Measurements from ENCODE around the gene PIAS3. TPM values are rescaled to one million over a fixed set of nuclear protein-coding genes. Genes with fewer than 3 reads are reported as not detected.

Gene PIAS3
- total RNA-seq (2014; rRNA removed; shearing (Covaris generic)) = 14.6 and 17.5 TPM in 2 replicates

DNA sequence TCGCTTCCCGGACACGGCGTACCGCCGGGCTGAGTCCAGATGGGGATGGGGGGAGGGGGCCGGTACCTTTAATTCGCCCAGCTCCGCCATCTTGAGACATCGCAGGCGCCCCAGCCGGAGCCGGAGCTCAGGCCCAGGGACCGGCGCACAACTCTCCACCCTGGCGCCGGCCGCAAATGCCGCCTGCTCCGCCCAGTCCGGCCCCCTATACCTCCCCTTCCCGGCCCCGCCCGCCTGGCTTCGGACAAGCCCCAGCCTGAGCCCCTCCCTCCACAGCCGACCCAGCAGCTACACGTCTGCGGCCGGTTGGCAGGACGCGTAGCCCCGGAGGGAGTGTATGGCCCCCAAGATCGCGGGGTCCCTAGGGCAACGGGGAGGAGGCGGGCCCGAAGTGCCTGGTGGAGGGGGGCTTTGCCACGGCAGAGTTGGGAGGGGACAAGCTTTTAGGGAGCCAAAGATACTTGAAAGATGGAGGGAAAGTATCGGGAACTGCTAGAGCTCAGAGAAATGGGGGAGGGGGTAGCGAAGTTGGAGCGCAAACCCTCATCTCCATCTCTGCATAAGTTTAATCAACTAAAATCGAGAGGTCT, at the start of gene PIAS3:
Gene PIAS3 (minus strand): TSS at position 181 of the 590 bp plus-strand sequence. CDS start 91 bp downstream, at position 90.

DNA sequence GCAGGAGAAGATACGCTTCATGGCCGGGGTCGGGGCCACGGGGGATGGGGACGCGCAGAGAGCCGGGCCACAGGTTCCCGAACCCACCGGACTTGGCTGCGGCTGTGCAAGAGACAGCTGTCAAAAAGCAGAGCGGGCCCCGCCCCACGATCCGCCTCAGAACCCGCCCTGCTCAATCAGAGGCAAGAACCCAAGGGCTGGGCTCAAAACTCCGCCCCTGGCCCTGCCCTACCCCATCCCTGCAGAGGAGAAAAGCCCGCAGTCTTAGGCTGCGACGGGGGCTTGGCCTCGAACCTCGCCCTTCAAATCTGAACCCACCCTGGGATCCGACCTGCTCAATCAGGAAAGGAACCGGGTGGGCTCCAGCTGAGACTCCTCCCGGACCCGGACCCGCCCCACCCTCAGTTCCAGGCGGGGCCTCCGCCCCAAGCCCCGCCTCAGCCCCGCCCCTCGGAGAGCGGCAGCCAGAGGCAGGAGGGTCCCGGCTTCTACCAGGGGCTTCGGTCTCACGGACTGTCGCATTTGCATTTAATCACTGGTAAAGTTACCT, 26.9 kb upstream of the PIAS3 start, which contains the start of gene ANKRD35:
Gene ANKRD35 (minus strand): TSS at position 129 of the 550 bp plus-strand sequence. CDS start 108 bp downstream, at position 21.

DNA sequence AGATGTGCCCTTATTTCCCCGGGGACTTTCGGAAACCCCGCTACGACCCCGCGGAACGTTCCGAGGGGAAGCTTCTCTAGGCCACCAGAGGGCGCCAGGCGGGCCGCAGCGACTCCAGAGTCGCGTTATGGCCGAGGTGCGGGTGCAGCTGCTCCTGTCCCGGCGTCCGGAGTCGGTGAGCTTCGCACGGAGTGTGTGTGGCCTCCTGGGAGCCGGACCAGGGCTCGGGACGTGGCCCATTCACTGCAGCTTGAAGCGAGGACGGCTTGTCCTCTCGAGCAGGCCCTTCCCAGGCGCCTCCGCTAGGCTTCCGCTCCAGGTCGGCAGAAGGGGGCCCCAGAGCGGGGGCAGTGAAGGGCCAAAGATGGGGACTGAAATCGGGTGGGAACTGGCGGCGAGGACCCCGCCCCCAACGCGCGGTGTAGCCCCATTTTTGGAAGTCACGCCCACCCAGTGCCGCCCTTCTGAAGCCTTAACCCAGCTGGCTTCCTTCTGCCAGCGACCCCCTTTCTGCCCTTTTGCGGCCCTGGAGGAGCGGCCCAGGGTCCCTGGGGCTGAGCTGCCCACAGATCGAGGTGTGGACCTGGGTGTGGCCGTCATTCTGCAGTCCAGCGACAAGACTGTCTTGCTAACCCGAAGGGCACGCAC, 13.2 kb downstream of the PIAS3 start, which contains the start of gene NUDT17:
Gene NUDT17 (plus strand): TSS at position 117 of the 648 bp plus-strand sequence. CDS start 11 bp downstream, at position 128.

DNA sequence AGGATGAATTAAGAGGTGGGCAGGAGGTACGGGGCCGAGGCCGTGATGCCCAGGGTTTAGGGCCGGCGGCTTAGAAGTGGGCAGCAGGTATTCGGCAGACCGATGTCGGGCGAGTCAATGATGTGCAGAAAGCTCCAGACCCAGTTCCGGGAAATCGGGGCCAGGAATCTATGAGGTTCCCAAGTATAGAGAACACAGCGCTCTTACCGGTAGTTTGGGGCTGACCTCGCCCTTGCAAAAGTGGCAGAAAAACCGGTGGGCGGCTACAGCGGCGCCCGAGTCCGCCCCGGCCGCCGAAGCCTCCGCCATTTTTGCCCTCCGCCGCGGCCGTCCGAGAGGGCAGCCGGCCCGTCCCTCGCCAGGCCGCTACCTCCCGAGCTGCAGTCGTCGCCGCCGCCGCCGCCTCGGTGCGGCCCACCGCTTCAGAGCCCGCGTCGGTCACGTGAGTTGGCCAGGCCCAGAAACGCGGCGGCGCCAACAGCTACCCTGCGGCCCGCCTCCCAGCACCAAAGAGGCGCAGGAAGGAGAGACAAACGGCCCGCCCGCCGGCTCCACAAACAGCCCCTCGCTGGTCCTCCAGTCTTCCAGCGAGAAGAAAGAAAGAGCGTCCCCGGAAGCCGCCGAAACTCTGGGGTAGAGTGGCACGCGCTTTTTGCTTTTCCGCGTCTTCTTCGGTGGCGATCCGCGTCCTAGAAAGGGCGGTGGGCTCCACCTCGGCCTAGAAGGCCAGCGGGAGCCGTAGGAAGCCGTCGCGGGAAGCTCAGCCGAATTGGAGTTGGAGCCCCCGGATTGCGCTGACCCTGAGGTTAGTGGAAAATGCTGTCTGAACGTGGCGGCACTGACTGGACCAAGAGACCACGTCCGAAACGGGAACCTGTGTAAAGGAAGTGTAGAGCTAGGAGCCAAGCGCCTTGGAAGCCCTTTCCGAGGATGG, 35.0 kb downstream of the PIAS3 start, which contains the start of the genes POLR3C and RNF115:
Gene POLR3C (plus strand): TSS at position 636 of the 934 bp plus-strand sequence. CDS start 1,577 bp downstream, outside the sequence.
Gene RNF115 (minus strand): TSS at position 531 of the 934 bp plus-strand sequence. CDS start 222 bp downstream, at position 309.

Small RNAs within 50 kb of the gene (small RNA-seq; reads per million reads assigned to genes)
- gene MIR6736 = not detected

Other genes with a start within 250 kb of the PIAS3 start
- 0.49 and 1.2 TPM in 2 replicates for gene PDZK1, start 151.7 kb downstream of the PIAS3 start, total RNA-seq (2014; rRNA removed; shearing (Covaris generic))
- gene CD160, start 139.6 kb downstream of the PIAS3 start, total RNA-seq (2014; rRNA removed; shearing (Covaris generic)) = not detected in 2 replicates
- 13.4 and 14.5 TPM in 2 replicates for gene RNF115, start 35.0 kb downstream of the PIAS3 start, total RNA-seq (2014; rRNA removed; shearing (Covaris generic))
- 79.1 and 86.5 TPM in 2 replicates for gene POLR3C, start 34.9 kb downstream of the PIAS3 start, total RNA-seq (2014; rRNA removed; shearing (Covaris generic))
- 11.0 and 12.1 TPM in 2 replicates for gene NUDT17, start 13.5 kb downstream of the PIAS3 start, total RNA-seq (2014; rRNA removed; shearing (Covaris generic))
- gene ANKRD35, start 26.8 kb upstream of the PIAS3 start, total RNA-seq (2014; rRNA removed; shearing (Covaris generic)) = not detected in 2 replicates
- gene ITGA10, start 51.0 kb upstream of the PIAS3 start, total RNA-seq (2014; rRNA removed; shearing (Covaris generic)) = 10.7 and 13.1 TPM in 2 replicates
- gene PEX11B, start 59.6 kb upstream of the PIAS3 start, total RNA-seq (2014; rRNA removed; shearing (Covaris generic)) = 19.3 and 21.5 TPM in 2 replicates
- gene RBM8A, start 68.4 kb upstream of the PIAS3 start, total RNA-seq (2014; rRNA removed; shearing (Covaris generic)) = 484 and 545 TPM in 2 replicates
- 21.2 and 25.6 TPM in 2 replicates for gene LIX1L, start 98.9 kb upstream of the PIAS3 start, total RNA-seq (2014; rRNA removed; shearing (Covaris generic))
- gene ANKRD34A, start 105.5 kb upstream of the PIAS3 start, total RNA-seq (2014; rRNA removed; shearing (Covaris generic)) = 2.0 and 2.5 TPM in 2 replicates
- gene POLR3GL, start 105.6 kb upstream of the PIAS3 start, total RNA-seq (2014; rRNA removed; shearing (Covaris generic)) = 19.6 and 22.0 TPM in 2 replicates
- gene TXNIP, start 137.5 kb upstream of the PIAS3 start, total RNA-seq (2014; rRNA removed; shearing (Covaris generic)) = 36.2 and 41.8 TPM in 2 replicates
- gene HJV, start 162.7 kb upstream of the PIAS3 start, total RNA-seq (2014; rRNA removed; shearing (Covaris generic)) = not detected in 2 replicates

Measured in A375 (cell line).